KBM-7 (cell line): Measurements from ENCODE around the gene RIC8B.
"Not testable (repeated sequence)": the region's sequence is repeated elsewhere in the genome, so short reads cannot be mapped to it uniquely, and the experiment has no call there.

Experiments
- DNase-seq: peaks from one replicate; pipeline ENCODE4 v3.0.0-alpha.2; 2015
- in situ Hi-C: fragments of 300-500 bp; cut with MboI; formaldehyde crosslinking; loops from 2 replicates; pipeline ENCODE4 v1.14.3; 2020; ENCODE audit warnings: low sequenced_read_pairs, low pct_unique_long_range_greater_than_20kb, mixed read lengths

The RIC8B gene, protein sequence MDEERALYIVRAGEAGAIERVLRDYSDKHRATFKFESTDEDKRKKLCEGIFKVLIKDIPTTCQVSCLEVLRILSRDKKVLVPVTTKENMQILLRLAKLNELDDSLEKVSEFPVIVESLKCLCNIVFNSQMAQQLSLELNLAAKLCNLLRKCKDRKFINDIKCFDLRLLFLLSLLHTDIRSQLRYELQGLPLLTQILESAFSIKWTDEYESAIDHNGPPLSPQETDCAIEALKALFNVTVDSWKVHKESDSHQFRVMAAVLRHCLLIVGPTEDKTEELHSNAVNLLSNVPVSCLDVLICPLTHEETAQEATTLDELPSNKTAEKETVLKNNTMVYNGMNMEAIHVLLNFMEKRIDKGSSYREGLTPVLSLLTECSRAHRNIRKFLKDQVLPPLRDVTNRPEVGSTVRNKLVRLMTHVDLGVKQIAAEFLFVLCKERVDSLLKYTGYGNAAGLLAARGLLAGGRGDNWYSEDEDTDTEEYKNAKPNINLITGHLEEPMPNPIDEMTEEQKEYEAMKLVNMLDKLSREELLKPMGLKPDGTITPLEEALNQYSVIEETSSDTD

DNA sequence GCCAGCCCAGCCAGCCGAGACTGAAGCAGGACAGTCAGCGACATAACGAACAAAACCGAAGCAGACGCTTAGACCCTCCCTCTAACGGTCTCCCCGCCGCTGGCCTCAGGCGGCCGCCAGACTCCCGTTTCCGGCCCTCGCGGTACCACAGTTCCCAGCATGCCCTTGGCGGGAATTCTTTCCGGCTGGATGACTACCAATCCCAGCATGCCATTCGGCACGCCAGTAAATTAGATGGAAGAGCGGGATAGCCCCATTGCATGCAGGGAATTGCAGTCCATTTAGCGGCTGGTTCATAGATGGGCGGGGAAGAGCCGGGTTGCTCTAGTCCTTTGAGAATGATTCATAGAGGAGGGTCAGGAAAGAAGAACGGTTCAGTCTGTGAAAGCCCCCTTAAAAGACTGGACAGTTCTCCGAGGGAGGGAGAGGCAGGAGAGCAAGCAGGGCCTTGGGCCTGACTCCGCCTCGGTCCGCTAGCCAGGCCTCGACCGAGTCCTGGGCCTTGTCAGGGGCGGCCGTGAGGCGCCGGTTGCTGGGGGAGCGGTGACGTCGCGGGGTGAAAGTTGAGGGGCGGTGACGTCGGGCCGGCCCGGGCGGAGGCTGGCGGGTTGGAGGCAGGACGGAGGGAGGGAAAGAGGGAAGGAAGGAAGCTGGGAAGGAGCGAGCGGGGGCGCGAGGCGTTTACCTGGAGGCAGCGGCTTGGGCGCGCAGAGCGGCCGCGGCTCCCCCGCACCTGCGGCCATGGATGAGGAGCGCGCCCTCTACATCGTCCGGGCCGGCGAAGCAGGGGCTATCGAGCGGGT lies at the start of gene RIC8B:
RIC8B (plus strand) TSS at position 678 of the 803 bp plus-strand sequence; CDS start at position 742, 64 bp downstream.
- in situ Hi-C loops, result no loop called here
- peak; percentile 98 for DNase-seq

- in situ Hi-C loops, result no loop called here
- DNase-seq, result no peak
These were observed 49.5 kb upstream of the RIC8B start for GRCh38 chr12:106724934-106725333.

- in situ Hi-C loops, DNase-seq: not testable (repeated sequence)
These were observed 47.8 kb upstream of the RIC8B start for GRCh38 chr12:106726603-106727202.

GRCh38 chr12:106729611-106730010 lies 44.9 kb upstream of the RIC8B start:
- DNase-seq, result no peak
- in situ Hi-C loops, result no loop called here

DNA sequence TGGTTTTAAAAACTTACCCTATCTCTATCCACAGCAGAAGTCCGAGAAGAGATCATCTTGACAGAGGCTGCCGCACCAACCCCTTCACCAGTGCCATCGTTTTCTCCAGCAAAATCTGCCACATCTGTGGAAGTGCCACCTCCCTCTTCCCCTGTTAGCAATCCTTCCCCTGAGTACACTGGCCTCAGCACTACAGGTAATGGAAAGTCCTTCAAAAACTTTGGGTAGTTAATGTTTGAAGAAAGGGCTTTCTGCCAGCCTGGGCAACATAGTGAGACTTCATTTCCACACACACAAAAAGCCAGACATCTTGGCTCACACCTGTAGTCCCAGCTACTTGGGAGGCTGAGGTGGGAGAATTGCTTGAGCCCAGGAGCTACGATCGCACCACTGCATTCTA lies 41.6 kb upstream of the RIC8B start:
- no peak for DNase-seq
- in situ Hi-C loops, result no loop called here

- in situ Hi-C loops, result no loop called here
These were observed 40.8 kb upstream of the RIC8B start for GRCh38 chr12:106733660-106734059.

DNA sequence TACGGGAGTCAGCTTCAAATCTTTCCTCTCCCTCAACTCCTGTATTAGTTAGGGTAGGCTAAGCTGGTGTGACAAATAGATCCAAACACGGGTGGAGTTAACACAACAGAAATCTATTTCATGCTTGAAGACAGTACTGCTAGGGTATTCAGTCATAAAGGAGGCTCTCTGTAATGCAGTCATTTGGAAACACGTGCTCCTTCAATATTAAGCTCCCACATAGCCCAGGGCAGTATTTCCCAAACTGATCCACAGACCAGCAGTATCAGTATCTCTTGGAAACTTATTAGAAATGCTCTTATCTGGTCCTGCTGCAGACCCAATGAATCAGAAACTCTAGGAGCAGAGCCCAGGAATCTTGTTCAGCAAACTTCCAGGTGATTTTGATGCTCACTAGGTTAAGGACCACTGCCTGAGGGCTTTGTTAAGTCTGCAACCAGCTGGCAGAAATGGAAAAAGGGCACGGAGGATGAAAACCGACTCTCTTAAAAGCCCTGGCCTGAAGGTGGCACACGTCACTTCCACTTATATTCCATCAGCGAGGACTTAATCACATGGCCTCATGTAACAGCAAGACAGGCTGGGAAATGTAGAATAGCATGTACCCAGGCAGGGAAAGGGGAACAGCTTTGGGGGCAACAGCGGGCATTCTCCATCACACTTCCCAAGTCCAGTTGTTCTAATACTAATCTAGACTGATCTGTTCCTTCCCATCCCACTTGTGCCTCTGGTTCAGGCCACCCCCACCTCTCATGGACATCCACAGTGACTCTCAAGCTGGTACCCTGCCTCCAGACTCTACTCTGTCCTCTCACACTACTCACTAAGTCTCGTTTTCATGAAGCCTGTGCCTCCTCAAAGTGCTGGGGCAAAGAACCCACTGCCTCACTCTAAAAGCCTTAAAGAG lies 38.2 kb upstream of the RIC8B start:
- in situ Hi-C loops, result no loop called here
- DNase-seq, result peak; percentile 32

More at GRCh38 chr12:106733660-106734059, 40.8 kb upstream of the RIC8B start:
- no peak for DNase-seq

DNA sequence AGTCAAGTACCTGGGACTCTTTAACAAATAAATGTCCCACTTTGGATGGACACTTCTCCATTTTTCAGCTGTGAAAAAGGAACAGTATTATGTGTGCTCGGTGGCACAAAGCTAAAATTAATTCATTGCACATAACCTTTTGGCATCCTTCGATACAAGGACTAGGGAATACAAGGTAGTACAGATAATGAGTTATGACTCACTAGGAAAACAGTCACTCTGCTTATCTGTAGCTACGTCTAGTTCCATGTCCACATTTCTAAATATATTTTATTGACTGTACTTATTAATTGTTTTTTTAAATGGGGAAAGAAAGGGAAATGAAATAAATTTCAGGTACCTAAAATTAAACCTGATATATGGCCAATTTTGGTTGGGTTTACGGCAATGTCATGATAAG lies 35.2 kb upstream of the RIC8B start:
- in situ Hi-C loops, result no loop called here
- DNase-seq, result no peak

DNA sequence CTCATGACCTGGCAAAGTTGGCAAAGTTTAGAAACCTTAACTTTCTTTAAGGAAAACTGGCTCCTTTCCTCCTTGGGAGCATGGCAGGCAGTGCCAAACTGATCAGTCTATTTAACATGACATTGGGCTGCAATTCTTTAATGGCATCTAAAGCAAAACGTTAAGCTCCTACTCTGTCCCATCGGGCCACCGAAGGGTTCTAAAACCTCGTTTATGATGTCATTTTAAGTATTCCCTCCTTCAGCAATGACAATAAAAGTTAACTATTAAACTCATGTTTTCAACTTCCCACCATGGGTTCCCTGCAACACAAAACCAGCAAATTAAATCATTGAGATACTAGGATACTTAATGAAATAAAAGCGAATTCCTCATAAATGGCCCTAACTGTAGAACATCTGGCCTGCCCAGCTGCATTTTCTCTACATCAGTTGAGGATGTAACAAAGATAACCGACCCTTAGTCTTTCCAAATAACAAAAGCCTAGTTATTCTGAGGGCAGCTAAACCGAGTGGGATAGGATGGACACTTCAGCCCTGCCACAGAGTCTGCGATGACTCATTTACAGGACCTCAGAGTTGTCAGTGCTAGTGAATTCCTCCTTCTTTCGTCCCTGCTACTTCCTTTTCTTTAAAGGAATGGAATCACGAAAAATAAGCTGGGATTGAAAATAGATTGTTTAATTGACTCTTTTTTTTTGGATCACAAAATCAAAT lies 34.5 kb upstream of the RIC8B start:
- DNase-seq, result no peak
- in situ Hi-C loops, result no loop called here

- in situ Hi-C loops, result no loop called here
- peak; percentile 31 for DNase-seq
These were observed 33.7 kb upstream of the RIC8B start for GRCh38 chr12:106740818-106741217.

DNA sequence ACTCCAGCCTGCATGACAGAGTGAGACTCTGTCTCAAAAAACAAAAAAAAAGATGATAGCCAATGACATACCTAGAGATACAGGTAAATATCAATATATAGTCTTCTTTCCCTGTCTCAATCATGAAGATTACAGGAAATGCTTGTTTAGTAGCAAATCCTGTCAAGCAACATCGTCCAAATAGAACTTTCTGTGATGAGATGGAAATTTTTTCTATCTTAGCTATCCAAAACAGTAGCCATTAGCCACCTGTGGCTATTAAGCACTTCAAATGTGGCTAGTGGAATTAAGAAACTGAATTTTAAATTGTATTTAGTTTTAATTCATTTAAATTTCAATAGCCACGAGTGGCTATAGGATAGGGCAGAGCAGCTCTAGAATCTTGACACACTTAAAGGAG lies 33.2 kb upstream of the RIC8B start:
- no peak for DNase-seq
- in situ Hi-C loops, result no loop called here

DNA sequence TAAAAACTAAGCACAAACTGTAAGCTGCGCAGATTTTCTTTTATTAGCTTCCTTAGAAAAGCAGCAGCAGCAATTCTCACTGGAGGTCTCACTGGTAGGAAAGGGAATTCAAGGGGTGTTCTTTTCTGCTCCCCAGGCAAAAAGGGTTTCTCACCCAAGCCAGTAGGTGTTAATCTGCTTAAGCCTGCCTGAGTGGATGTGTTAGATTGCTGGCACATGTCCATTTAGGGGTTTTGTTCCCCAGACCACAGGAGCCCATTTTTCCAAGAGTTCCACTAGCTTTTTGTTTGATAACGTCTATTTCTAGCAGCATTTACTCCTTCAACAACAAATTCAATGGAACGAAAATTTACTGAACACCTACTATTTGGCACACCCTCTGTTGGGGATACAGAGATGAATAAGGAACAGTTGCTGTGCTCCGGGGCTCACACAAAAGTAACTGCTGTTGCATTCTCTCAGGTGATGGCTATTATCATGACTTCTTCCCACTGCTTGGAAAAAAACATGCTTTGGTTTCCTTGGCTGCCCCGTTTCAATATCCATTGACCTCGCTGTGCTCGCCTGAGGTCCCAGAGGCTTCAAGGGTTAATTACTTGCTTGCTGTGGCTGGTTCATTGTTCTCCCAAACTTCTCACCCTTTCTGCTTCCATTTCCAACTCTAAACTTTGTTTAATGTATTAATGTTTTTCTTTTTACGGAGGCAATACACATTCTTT lies 31.1 kb upstream of the RIC8B start:
- DNase-seq, result no peak
- in situ Hi-C loops, result no loop called here

DNA sequence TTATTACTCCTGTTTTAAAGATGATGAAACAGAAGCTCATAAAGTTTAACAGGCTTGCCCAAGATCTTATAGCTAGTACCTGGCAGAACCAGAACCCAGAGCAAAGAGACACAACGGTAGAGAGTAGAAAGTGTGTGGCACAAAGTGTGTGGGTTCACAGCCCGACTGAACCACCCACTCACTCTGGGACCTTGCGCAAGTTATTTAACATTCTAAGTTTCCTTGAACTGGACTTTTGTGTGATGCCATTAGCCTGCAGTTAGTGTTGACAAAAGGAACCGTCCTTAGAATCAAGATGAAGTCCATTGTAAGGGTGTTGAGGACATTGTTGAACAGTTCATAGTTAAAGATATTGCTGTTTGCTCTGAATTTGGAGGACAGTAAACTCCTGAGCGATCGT lies 29.9 kb upstream of the RIC8B start:
- in situ Hi-C loops, result no loop called here
- no peak for DNase-seq

DNA sequence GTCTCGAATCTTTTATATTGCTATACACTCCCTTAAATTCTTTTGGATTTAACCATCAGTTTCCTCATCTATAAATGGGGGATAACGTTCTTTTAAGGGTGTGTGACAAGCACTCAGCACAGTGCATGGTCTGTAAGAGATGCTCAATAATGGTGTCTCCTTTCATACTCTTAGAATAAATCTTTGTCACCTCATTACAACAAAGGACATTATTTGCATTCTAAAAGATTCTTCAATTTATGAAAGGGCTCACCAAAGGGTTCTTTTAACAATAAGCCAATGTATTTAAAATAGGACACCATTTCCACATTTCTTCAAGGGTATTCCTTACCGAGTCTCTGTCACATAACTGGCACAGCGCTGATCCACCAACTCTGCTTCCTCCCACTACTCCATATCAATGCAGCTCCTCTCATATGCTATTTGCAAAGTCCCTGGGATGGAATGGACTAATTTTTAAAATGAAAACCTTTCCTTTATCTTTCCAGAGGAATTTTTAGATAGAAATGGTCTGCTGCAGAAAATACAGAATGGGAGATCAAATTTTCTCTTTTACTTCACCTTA lies 29.2 kb upstream of the RIC8B start:
- in situ Hi-C loops, result no loop called here
- DNase-seq, result no peak

DNA sequence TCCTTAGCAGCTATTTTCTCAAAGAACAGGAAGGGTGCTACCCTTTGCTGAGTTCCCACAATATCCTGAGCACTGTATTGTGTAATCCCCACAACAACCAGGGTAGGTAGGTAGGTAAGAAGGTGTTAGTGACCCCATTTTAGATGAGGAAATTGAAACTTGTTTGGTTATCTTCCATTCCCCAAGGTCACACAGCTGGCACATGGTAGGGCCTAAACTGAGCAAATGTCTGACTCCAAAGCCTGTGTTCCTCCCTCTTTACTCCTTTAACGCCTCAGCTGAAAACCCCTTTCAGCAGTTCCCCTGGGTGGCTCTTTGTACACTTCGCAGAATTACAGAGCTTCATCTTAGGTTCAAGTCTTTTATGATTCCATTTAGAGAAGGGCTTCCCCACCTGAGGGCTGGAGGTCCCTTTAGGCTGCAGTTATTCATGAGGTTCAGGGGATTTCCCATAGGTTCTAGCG lies 26.5 kb upstream of the RIC8B start:
- DNase-seq, result no peak
- in situ Hi-C loops, result no loop called here

GRCh38 chr12:106750524-106750923 lies 24.0 kb upstream of the RIC8B start:
- in situ Hi-C loops, result no loop called here

DNA sequence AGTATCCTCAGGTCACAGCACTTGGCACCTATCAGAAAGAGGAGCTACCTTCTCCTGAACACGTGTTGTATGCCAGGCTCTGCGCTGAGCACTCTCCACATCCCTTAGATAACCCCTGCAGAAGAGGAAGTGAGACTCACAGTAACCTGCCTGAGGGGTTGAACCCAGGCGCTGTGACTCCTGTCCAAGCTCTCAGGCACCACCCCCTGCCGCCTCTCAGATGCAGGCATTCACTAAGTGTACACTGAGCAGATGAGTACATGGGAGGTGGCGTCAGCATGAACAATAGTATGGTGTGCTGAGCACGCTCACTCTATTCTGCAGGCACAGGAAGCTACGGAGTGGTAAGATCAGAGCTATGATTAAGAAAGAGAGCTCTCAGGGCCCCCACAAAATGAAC lies 21.0 kb upstream of the RIC8B start:
- no peak for DNase-seq
- in situ Hi-C loops, result no loop called here

More at GRCh38 chr12:106750524-106750923, 24.0 kb upstream of the RIC8B start:
- no peak for DNase-seq
